HEK293T (cell line): ENCODE data around the gene CTNNA2.
A peak's percentile ranks its signal among the peaks of the same experiment; 100 is the strongest.

Experiments used
- CTCF ChIA-PET: fragments of 350-600 bp; formaldehyde crosslinking; extraction: SDS; loops from one replicate; lab custom pipeline; 2021; ENCODE audit warnings: antibody characterized with exemption, inconsistent platforms; lab: Yijun Ruan, JAX
- POLR2A ChIA-PET: fragments of 350-600 bp; formaldehyde crosslinking; extraction: SDS; loops from one replicate; lab custom pipeline; 2020; ENCODE audit warnings: antibody characterized with exemption, inconsistent platforms; lab: Yijun Ruan, JAX
- DNase-seq: peaks from one replicate; pipeline ENCODE4 v3.0.0; 2012; ENCODE audit warnings: mixed read lengths; ENCODE audit errors: extremely low spot score
- ARNT ChIP-seq: fragments of 450-650 bp; IDR thresholded peaks from 2 replicates; pipeline ENCODE4 v1.6.1; 2017; ENCODE audit warnings: mild to moderate bottlenecking
- BHLHE40 ChIP-seq: fragments of 450-650 bp; IDR thresholded peaks from 2 replicates; pipeline ENCODE4 v1.6.1; 2016; ENCODE audit warnings: mild to moderate bottlenecking, moderate library complexity, borderline replicate concordance
- CTBP1 ChIP-seq: fragments of 450-650 bp; IDR thresholded peaks from 2 replicates; pipeline ENCODE4 v1.6.1; 2016; ENCODE audit warnings: borderline replicate concordance
- ELF4 ChIP-seq: fragments of 450-650 bp; IDR thresholded peaks from 2 replicates; pipeline ENCODE4 v1.6.1; 2017; ENCODE audit warnings: antibody characterized with exemption
- FOXA1 ChIP-seq: fragments of 450-650 bp; IDR thresholded peaks from 2 replicates; pipeline ENCODE4 v1.6.1; 2016; ENCODE audit warnings: mild to moderate bottlenecking
- FOXK2 ChIP-seq: fragments of 450-650 bp; IDR thresholded peaks from 2 replicates; pipeline ENCODE4 v1.6.1; 2016; ENCODE audit warnings: mild to moderate bottlenecking
- FOXM1 ChIP-seq: fragments of 450-650 bp; IDR thresholded peaks from 2 replicates; pipeline ENCODE4 v1.6.1; 2017; ENCODE audit warnings: mild to moderate bottlenecking, borderline replicate concordance
- HDGF ChIP-seq: fragments of 450-650 bp; IDR thresholded peaks from 2 replicates; pipeline ENCODE4 v1.6.1; 2017; ENCODE audit warnings: antibody characterized with exemption, borderline replicate concordance
- L3MBTL2 ChIP-seq: fragments of 450-650 bp; conservative IDR thresholded peaks from 2 replicates; pipeline ENCODE4 v1.6.1; 2016; ENCODE audit warnings: mild to moderate bottlenecking
- LEF1 ChIP-seq: fragments of 450-650 bp; IDR thresholded peaks from 2 replicates; pipeline ENCODE4 v1.6.1; 2017; ENCODE audit warnings: mild to moderate bottlenecking, borderline replicate concordance
- NFRKB ChIP-seq: fragments of 450-650 bp; IDR thresholded peaks from 2 replicates; pipeline ENCODE4 v1.6.1; 2016; ENCODE audit warnings: mild to moderate bottlenecking, moderate library complexity
- PKNOX1 ChIP-seq: fragments of 450-650 bp; IDR thresholded peaks from 2 replicates; pipeline ENCODE4 v1.6.1; 2016
- SP1 ChIP-seq: fragments of 450-650 bp; IDR thresholded peaks from 2 replicates; pipeline ENCODE4 v1.6.1; 2017
- SUZ12 ChIP-seq: fragments of 450-650 bp; IDR thresholded peaks from 2 replicates; pipeline ENCODE4 v1.6.1; 2016; ENCODE audit warnings: mild to moderate bottlenecking
- TARDBP ChIP-seq: fragments of 450-650 bp; IDR thresholded peaks from 2 replicates; pipeline ENCODE4 v1.6.1; 2016
- ZNF384 ChIP-seq: fragments of 450-650 bp; IDR thresholded peaks from 2 replicates; pipeline ENCODE4 v1.6.1; 2016

CTNNA2 gene

GRCh38 chr2:80059447-80059846 lies 546.6 kb downstream of the CTNNA2 start:
- no peak for DNase-seq
- no peak for TF ChIP-seq TARDBP
- no peak for TF ChIP-seq PKNOX1
- no peak for TF ChIP-seq FOXM1
- TF ChIP-seq SUZ12: no peak
- no peak for TF ChIP-seq L3MBTL2
- TF ChIP-seq FOXA1: no peak
- no peak for TF ChIP-seq LEF1
- ChIA-PET CTCF (no interaction called here), POLR2A (no interaction called here)

- CTCF ChIA-PET: no interaction called here
- DNase-seq: no peak
- POLR2A ChIA-PET: no interaction called here
- no peak for TF ChIP-seq ARNT
- TF ChIP-seq SUZ12: no peak
- TF ChIP-seq LEF1: no peak
- TF ChIP-seq HDGF: no peak
- TF ChIP-seq L3MBTL2: no peak
- TF ChIP-seq CTBP1: no peak
- no peak for TF ChIP-seq FOXM1
- no peak for TF ChIP-seq PKNOX1
- TF ChIP-seq FOXK2: no peak
Measured at GRCh38 chr2:80061881-80062280, 549.0 kb downstream of the CTNNA2 start.

DNA sequence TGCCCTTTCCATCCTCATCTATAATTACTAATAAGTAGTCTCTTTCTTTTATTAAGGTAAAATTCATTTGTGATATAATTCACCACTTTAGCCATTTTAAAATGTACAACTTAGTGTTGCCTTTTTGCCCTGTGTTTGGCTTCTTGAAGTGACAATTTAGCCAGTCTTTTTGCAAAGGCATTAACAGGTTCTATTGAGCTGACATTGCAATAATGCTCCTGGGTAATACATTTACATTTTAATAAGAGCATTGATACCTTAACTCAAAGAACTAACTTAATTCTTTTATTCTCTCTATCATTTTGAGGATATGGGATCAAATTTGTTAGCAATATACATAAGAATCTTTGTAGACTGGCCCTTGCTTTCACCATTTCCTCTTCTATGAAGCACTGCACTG lies 549.4 kb downstream of the CTNNA2 start:
- DNase-seq: no peak
- ChIA-PET CTCF (no interaction called here), POLR2A (no interaction called here)
- TF ChIP-seq BHLHE40: no peak

DNA sequence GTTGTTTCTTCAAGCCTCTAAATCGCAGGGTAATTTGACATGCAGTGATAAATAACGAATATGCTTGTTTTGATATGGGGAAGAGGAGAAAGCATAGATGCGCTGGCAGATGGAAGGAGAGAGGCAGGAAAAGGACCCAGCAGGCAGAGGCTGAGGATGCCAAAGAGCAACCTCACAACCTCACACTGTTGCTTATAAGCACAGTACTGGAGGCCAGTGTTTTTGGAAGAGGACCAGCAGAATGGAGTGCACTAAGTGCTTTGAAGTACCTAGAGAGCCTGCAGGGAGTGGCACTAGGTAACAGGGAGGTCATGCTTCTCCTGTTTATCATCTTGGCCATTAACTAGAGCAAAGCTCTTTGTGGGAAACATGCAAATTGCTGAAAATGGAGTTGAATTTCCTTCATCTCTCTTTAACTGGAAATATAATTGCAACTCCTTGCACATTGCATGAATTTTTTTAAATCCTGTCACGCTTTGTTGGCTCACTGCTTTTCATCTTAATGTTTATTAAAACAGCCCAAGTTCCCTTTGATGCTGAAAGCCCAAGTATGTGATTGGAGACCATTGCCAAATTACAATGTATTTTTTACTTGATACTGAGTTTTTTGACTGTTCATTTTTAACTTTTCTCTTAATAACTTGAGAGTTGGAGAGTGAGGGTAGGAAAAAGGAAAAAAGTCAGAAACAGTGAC lies 555.3 kb downstream of the CTNNA2 start:
- TF ChIP-seq FOXK2 (no peak), SUZ12 (no peak)
- no peak for DNase-seq
- POLR2A ChIA-PET: no interaction called here
- CTCF ChIA-PET: no interaction called here

- ChIA-PET POLR2A (no interaction called here), CTCF (interaction anchor here (0.9 kb wide), 1 partner anchor 1030 kb away, joined by 4 read pairs; no protein-coding TSS in a partner anchor)
- no peak for DNase-seq
- no peak for TF ChIP-seq BHLHE40
- TF ChIP-seq ELF4: no peak
- TF ChIP-seq L3MBTL2: no peak
- TF ChIP-seq ZNF384: no peak
- no peak for TF ChIP-seq CTBP1
- no peak for TF ChIP-seq SP1
- no peak for TF ChIP-seq NFRKB
- TF ChIP-seq PKNOX1: no peak
- TF ChIP-seq FOXA1: no peak
Measured at GRCh38 chr2:80070587-80070986, 557.7 kb downstream of the CTNNA2 start.

DNA sequence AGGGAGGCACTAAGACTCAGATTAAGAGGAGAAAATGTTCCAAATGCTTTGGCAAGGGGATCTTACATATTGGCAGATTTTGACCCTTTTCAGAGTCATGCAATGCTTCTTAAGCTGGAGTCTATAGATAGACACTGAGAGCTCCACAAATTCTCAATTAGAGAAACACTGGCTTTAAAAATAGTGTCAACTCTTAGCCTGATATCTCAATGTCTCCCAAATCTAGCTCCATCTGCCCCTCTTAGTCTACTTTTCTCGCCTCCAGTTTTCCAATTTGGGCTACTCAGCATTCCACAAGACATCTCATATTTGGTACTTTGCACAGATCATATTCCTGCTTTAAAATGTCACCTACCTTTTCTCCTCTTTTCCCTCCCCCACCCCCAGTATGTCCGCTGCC lies 559.1 kb downstream of the CTNNA2 start:
- TF ChIP-seq HDGF (no peak), BHLHE40 (no peak), ZNF384 (no peak), FOXK2 (no peak), TARDBP (no peak), SUZ12 (no peak), L3MBTL2 (no peak)
- CTCF ChIA-PET: interaction anchor here (0.7 kb wide), 1 partner anchor 167 kb away, joined by 3 read pairs; no protein-coding TSS in a partner anchor
- DNase-seq: no peak
- POLR2A ChIA-PET: no interaction called here

GRCh38 chr2:80073134-80073561 lies 560.3 kb downstream of the CTNNA2 start:
- CTCF ChIA-PET: interaction anchor here (1.5 kb wide), 1 partner anchor 165 kb away, joined by 7 read pairs; no protein-coding TSS in a partner anchor
- POLR2A ChIA-PET: no interaction called here
- TF ChIP-seq LEF1 (no peak), PKNOX1 (no peak), SP1 (no peak), CTBP1 (no peak), FOXK2 (no peak), NFRKB (no peak), L3MBTL2 (no peak), ZNF384 (no peak), FOXA1 (no peak), HDGF (no peak), ARNT (no peak), SUZ12 (no peak), ELF4 (no peak)
- peak; percentile 58 for DNase-seq
